Activated CD4-positive, alpha-beta memory T cell treated with anti-CD3 and anti-CD28 coated beads for 36 hours (primary cell): Measurements from ENCODE around the gene MBD3L3. TPM values are rescaled to one million over a fixed set of nuclear protein-coding genes. Genes with fewer than 3 reads are reported as not detected.
"Not testable (repeated sequence)": the region's sequence is repeated elsewhere in the genome, so short reads cannot be mapped to it uniquely, and the experiment has no call there.

Experiments
- CTCF ChIA-PET: fragments of 350-600 bp; sonication (Branson Sonifier 250); formaldehyde crosslinking; loops from one replicate; lab custom pipeline; 2021; ENCODE audit warnings: antibody characterized with exemption, inconsistent platforms; lab: Charles Lee
- POLR2A ChIA-PET: fragments of 350-600 bp; sonication (Branson Sonifier 250); formaldehyde crosslinking; loops from one replicate; lab custom pipeline; 2021; ENCODE audit warnings: antibody characterized with exemption; lab: Charles Lee
- DNase-seq: peaks from one replicate; pipeline ENCODE4 v3.0.0-alpha.2; 2020
- H3K27ac Mint-ChIP-seq: one replicate; pipeline ENCODE4 v1.8.0; 2021; ENCODE audit warnings: mixed read lengths
- H3K27me3 Mint-ChIP-seq: one replicate; pipeline ENCODE4 v1.8.0; 2021; ENCODE audit warnings: mixed read lengths
- H3K36me3 Mint-ChIP-seq: one replicate; pipeline ENCODE4 v1.8.0; 2021; ENCODE audit warnings: mixed read lengths
- H3K4me1 Mint-ChIP-seq: one replicate; pipeline ENCODE4 v1.8.0; 2021; ENCODE audit warnings: low read depth, mixed read lengths
- H3K4me3 Mint-ChIP-seq: one replicate; pipeline ENCODE4 v1.8.0; 2021; ENCODE audit warnings: mild to moderate bottlenecking, mixed read lengths
- H3K9me3 Mint-ChIP-seq: one replicate; pipeline ENCODE4 v1.8.0; 2021; ENCODE audit warnings: mixed read lengths
- intact Hi-C: fragments of 100-400 bp; cut with micrococcal nuclease; formaldehyde crosslinking; loops from one replicate; pipeline ENCODE4 v1.15.1; 2023
- total RNA-seq, 2 experiments: library from RNA; stranded (reverse); gene quantifications; one replicate each; pipeline ENCODE4 v1.2.3, GENCODE V29; 2021

Gene MBD3L3
- total RNA-seq: not detected

DNA sequence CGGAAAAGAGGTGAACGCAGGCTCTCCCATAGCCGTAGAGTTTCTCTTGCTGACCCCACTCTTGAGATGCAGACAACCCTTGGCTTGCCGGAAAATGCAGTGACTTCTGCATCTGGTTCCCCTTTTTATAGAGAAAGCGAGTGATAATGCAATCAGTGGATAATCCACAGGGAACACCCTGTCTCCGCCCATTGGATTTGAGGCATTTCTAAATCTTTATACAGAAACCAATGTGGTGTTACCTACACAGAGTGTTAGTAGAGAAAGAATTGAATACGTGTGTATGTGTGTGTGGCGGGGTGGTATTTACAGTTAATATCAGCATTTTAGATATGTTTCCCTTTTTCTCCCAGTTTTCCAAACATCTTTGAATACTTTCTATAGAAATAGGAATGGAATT, at the start of gene MBD3L3:
Gene MBD3L3, minus strand, starts transcription at position 101 of the 400 bp plus-strand sequence. Its CDS starts 71 bp downstream, at position 30.
- H3K4me3 Mint-ChIP-seq, CTCF ChIA-PET, H3K4me1 Mint-ChIP-seq, DNase-seq, H3K27ac Mint-ChIP-seq, intact Hi-C loops, H3K36me3 Mint-ChIP-seq, H3K9me3 Mint-ChIP-seq, POLR2A ChIA-PET, H3K27me3 Mint-ChIP-seq: not testable (repeated sequence)

DNA sequence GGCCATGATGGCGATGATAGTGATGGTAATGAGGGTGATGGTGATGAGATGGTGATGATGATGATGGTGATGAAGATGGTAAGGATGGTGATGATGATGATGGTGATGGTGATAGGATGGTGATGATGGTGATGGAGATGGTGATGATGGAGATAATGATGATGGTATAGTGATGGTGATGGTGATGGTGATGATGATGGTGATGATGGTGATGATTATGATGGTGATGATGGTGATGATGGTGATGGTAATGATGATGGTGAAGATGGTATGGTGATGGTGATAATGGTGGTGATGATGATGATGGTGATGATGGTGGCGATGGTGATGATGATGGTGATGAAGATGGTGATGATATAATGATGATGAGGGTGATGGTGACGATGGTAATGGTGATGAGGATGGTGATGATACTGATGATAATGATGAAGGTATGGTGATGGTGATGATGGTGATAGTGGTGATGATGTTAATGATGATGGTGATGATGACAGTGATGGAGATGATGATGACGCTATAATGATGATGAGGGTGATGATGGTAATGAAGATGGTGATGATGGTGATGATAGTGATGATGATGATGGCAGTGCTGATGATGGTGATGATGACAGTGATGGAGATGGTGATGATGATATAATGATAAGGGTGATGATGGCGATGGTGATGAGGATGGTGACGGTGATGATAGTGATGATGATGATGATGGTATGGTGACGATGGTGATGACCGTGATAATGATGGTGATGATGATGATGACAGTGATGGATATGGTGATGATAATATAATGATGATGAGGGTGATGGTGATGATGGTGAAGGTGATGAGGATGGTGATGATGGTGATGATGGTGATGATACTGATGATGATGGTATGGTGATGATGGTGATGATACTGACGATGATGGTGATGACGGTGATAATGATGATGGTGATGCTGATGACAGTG, 48.5 kb upstream of the MBD3L3 start:
- no peak for DNase-seq
- H3K4me3 Mint-ChIP-seq: no peak overlapping the region
- H3K27me3 Mint-ChIP-seq: peaks cover 3% of the 10 kb centered on the region
- peaks cover 3% of the 10 kb centered on the region for H3K4me1 Mint-ChIP-seq
- ChIA-PET POLR2A (no interaction called here), CTCF (no interaction called here)
- intact Hi-C loops: no loop called here
- no peaks in the 10 kb centered on the region for H3K9me3 Mint-ChIP-seq
- no peak overlapping the region for H3K27ac Mint-ChIP-seq
- no peaks in the 10 kb centered on the region for H3K36me3 Mint-ChIP-seq

DNA sequence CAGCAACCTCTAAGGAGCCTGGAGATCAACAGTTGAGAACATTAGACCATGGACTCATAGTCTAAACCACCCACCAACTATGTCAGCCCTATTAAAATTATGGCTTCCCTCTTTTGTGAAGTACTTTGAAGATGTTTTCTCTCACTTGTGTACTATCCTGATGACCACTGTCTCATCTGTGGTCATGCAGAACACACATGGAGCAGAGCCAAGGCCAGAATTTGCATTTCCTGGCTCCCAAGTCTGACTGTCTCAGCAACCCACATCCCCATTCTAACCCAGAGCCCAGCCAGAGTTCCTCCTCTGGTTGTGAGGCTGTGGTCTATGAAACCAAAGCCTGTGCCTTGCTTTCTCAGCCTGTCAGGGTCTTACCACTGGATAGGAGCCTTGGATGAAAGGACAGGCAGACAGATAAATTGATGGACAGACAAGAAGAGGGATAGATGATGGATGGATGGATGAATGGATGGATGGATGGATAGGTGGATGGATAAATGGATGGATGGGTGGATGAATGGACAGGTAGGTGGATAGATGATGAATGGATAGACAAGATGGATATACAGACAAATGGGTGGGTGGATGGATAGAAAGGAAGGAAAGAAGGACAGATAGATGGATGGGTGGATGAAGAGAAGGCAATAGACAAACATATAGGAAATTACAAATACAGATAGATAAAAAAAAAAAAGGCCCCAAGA, 46.4 kb upstream of the MBD3L3 start:
- no peaks in the 10 kb centered on the region for H3K9me3 Mint-ChIP-seq
- CTCF ChIA-PET: no interaction called here
- no peak overlapping the region for H3K27ac Mint-ChIP-seq
- no peaks in the 10 kb centered on the region for H3K36me3 Mint-ChIP-seq
- DNase-seq: no peak
- peaks cover 1% of the 10 kb centered on the region for H3K27me3 Mint-ChIP-seq
- intact Hi-C loops: no loop called here
- POLR2A ChIA-PET: no interaction called here
- H3K4me1 Mint-ChIP-seq: peaks cover 10% of the 10 kb centered on the region
- no peak overlapping the region for H3K4me3 Mint-ChIP-seq

DNA sequence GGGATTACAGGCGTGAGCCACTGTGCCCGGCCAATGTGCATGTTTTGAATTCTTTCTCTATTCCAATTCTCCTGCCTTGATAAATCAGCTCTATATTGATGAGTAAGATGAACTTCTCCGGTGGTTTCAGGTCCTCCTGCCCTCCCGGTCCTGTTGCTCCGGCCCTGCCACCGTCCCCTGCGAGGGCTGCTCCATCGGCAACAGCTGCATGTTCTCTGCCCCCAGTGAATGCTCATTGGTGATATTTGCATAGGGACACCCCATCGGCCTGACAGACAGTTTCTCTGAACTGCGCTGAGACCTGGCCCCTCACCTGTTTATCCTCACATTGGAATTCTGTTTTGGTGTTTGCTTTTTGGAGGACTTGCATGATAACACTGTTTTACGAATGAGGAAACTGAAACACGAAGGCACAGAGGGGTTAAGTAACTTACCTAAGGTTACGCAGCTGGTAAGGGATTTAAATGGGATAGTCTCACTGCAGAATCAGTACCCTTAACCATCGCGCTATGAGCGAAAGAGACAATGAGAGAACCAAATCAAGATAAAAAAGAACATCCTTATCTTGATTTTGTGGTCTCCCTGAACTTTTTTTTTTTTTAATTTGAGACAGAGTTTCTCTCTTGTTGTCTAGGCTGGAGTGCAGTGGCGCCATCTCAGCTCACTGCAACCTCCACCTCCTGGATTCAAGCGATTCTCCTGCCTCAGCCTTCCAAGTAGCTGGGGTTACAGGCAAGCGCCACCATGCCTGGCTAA, 43.2 kb upstream of the MBD3L3 start:
- Mint-ChIP-seq H3K9me3 (peaks cover 14% of the 10 kb centered on the region), H3K4me3 (peak overlapping the region; percentile 18), H3K27me3 (peaks cover 1% of the 10 kb centered on the region), H3K36me3 (peaks cover 2% of the 10 kb centered on the region), H3K27ac (no peak overlapping the region), H3K4me1 (peaks cover 21% of the 10 kb centered on the region)
- intact Hi-C loops: loop anchor here (1.0 kb wide), 1 partner anchor 240 kb away; no protein-coding TSS in a partner anchor
- ChIA-PET POLR2A (no interaction called here), CTCF (interaction anchor here (0.6 to 2.4 kb wide), 18 partner anchors 14 to 842 kb away, joined by 3 to 29 read pairs (median 4); partner anchors contain the start of genes TIMM44, TRAPPC5 and ZNF557)
- DNase-seq: no peak

DNA sequence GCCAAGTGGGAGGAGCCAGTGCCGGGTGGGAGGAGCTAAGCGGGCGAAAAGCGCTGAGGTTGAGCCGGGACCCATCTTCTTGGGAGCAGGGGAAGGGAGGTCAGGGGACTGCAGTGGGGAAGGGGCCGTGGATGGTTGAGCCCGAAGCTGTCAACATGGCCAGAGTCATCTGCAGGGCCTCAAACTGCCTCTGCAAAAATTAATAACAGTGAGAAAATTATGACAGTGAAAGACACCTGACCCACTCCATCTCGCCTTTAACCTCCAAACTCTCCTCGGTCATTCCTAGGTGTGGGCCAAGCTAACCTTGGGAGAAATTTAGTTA, 41.1 kb upstream of the MBD3L3 start:
- H3K27me3 Mint-ChIP-seq: peaks cover 1% of the 10 kb centered on the region
- CTCF ChIA-PET: interaction anchor here (0.6 to 2.2 kb wide), 13 partner anchors 30 to 903 kb away, joined by 3 to 27 read pairs (median 3); partner anchors contain the start of genes TRAPPC5 and ZNF557
- POLR2A ChIA-PET: interaction anchor here (0.7 to 2.4 kb wide), 5 partner anchors 16 to 294 kb away, joined by 3 to 9 read pairs (median 3); partner anchors contain the start of genes ARHGEF18 and ZNF557
- intact Hi-C loops: no loop called here
- peaks cover 14% of the 10 kb centered on the region for H3K36me3 Mint-ChIP-seq
- H3K4me3 Mint-ChIP-seq: peak overlapping the region; percentile 89
- peaks cover 21% of the 10 kb centered on the region for H3K4me1 Mint-ChIP-seq
- H3K9me3 Mint-ChIP-seq: peaks cover 33% of the 10 kb centered on the region
- no peak for DNase-seq
- peak overlapping the region; percentile 92 for H3K27ac Mint-ChIP-seq

DNA sequence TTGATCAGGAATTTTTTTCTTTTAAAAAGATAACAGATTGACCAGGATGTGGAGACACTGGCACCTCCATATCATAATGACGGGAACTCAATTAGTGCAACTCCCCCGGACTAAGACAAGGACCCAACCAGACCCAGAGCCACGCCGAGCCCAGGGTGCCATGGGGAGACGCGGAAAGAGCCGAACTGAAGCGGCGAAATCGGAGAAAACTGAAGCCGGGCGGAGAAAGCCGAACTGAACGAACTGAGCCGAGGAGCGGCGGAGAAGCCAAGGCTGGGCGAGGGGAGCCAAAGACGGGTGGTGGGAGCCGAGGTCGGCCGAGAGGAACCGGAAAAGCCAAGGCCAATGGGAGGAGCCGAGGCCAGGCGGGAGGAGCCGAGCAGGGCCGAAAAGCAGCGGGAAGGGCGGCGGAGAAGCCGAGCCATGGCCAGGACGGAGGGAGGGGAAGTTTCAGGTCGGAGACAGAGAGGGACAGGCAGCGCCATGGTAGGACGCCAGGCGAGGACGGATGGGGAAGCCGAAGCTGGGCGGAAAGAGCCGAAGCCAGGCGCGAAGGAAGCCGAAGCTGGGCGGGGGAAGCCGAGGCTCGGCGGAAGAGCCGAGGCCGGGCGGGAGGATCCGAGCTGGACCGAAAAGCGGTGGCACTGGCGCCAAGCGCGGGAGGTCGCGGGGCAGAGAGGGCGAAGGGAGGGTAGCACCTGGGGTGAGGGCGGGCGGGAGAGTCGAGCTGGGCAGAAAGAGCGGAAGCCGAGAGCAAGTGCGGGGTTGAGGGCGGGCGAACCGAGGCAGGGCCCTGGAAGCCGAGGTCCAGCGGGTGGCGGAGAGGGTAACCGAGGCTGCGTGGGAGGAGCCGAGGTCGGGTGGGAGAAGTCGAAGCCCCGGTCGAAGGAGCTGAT, 40.5 kb upstream of the MBD3L3 start:
- POLR2A ChIA-PET: interaction anchor here (0.6 to 2.4 kb wide), 6 partner anchors 15 to 295 kb away, joined by 3 to 9 read pairs (median 3); partner anchors contain the start of genes ARHGEF18 and ZNF557
- peaks cover 21% of the 10 kb centered on the region for H3K4me1 Mint-ChIP-seq
- intact Hi-C loops: no loop called here
- CTCF ChIA-PET: interaction anchor here (0.6 to 2.2 kb wide), 13 partner anchors 30 to 903 kb away, joined by 3 to 27 read pairs (median 3); partner anchors contain the start of genes TRAPPC5 and ZNF557
- peaks cover 1% of the 10 kb centered on the region for H3K27me3 Mint-ChIP-seq
- H3K4me3 Mint-ChIP-seq: peak overlapping the region; percentile 89
- peaks cover 35% of the 10 kb centered on the region for H3K9me3 Mint-ChIP-seq
- peak overlapping the region; percentile 92 for H3K27ac Mint-ChIP-seq
- peaks cover 14% of the 10 kb centered on the region for H3K36me3 Mint-ChIP-seq
- DNase-seq: peak; percentile 91

DNA sequence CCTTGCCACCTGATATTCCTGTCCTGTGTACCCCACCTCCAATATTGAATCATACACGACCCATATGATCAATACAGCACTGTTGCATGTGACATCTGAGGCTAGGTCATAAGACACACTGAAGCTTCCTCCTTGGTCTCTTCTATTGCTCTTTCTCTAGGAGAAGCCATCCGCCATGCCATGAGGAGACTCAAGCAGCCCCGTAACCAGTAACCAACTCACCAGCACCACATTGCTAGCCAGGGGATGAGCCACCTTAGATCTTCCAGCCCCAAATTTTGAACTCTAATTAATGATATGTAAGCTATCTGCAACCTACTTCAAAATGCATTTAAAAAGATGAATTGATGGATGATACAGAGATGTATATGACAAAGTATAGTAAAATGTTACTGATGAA, 39.6 kb upstream of the MBD3L3 start:
- ChIA-PET POLR2A (interaction anchor here (0.6 kb wide), 1 partner anchor 240 kb away, joined by 3 read pairs; no protein-coding TSS in a partner anchor), CTCF (no interaction called here)
- DNase-seq: no peak
- peaks cover 39% of the 10 kb centered on the region for H3K9me3 Mint-ChIP-seq
- intact Hi-C loops: no loop called here
- H3K4me1 Mint-ChIP-seq: peaks cover 21% of the 10 kb centered on the region
- H3K36me3 Mint-ChIP-seq: peaks cover 16% of the 10 kb centered on the region
- H3K27me3 Mint-ChIP-seq: peaks cover 1% of the 10 kb centered on the region
- peak overlapping the region; percentile 92 for H3K27ac Mint-ChIP-seq
- H3K4me3 Mint-ChIP-seq: peak overlapping the region; percentile 89

DNA sequence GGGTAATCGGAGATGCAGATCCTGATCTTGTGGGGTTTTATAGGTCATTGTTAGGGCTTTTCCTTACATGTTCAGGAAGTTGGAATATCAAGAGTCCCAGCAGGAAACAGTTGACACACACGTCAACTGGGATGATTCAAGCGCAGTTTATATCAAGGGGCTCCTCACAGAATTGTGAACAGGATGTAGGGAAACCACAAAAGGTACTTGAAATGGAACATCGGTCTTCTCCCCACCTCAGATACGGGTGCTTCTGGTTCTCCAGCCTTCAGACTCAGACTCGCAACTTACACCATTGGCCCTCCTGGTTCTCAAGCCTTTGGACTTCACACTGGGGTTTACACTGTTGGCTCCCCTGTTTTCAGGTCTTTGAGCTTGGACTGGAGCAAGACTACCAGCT, 30.5 kb upstream of the MBD3L3 start:
- Mint-ChIP-seq H3K27ac (no peak overlapping the region), H3K4me3 (no peak overlapping the region), H3K9me3 (peaks cover 73% of the 10 kb centered on the region), H3K4me1 (no peaks in the 10 kb centered on the region), H3K27me3 (no peaks in the 10 kb centered on the region), H3K36me3 (peaks cover 54% of the 10 kb centered on the region)
- CTCF ChIA-PET: no interaction called here
- intact Hi-C loops: no loop called here
- POLR2A ChIA-PET: no interaction called here
- no peak for DNase-seq

DNA sequence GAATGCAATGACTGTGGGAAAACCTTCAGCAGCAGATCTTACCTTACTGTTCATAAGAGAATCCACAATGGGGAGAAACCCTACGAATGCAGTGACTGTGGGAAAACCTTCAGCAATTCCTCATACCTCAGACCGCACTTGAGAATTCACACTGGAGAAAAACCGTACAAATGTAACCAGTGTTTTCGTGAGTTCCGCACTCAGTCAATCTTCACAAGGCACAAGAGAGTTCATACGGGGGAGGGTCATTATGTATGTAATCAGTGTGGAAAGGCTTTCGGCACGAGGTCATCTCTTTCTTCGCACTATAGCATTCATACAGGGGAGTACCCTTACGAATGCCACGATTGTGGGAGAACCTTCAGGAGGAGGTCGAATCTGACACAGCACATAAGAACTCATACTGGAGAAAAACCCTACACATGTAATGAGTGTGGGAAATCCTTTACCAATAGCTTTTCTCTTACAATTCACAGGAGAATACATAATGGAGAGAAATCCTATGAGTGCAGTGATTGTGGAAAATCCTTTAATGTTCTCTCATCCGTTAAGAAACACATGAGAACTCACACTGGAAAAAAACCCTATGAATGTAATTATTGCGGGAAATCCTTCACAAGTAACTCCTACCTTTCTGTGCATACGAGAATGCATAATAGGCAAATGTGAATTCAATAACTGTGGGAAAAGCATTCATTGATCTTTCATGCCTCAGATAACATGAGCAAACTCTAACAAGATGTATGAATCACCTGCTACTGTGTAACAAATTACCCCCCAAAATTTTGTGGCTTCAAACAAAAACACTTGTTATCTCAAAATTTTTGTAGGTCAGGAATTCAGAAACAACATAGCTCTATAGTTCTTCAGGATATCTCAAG, 24.8 kb upstream of the MBD3L3 start:
- Mint-ChIP-seq H3K27ac (peak overlapping the region; percentile 35), H3K4me1 (no peaks in the 10 kb centered on the region), H3K4me3 (peak overlapping the region; percentile 6), H3K9me3 (peaks cover 85% of the 10 kb centered on the region), H3K36me3 (peaks cover 85% of the 10 kb centered on the region), H3K27me3 (no peaks in the 10 kb centered on the region)
- DNase-seq: no peak
- ChIA-PET CTCF (interaction anchor here (0.6 kb wide), 1 partner anchor 662 kb away, joined by 3 read pairs; no protein-coding TSS in a partner anchor), POLR2A (interaction anchor here (0.9 kb wide), 1 partner anchor 16 kb away, joined by 3 read pairs; no protein-coding TSS in a partner anchor)
- intact Hi-C loops: no loop called here

DNA sequence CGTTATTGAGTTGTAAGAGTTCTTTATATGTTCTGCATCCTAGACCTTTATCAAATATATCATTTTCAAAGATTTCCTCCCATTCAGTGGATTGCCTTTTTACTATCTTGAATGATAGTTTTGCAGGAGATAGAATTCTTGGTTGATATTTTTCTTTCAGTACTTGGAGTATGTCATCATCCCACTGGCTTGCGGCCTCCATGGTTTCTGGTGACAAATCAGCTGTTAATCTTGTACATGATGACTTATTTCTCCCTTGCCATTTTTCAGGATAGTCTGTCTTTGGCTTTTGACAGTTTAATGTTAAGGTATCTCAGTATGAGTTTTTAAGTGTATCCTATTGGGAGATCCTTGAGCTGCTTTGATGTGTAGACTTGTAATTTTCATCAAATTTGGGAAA, 19.5 kb upstream of the MBD3L3 start:
- H3K36me3 Mint-ChIP-seq: peaks cover 94% of the 10 kb centered on the region
- no peaks in the 10 kb centered on the region for H3K27me3 Mint-ChIP-seq
- intact Hi-C loops: no loop called here
- no peaks in the 10 kb centered on the region for H3K4me1 Mint-ChIP-seq
- ChIA-PET POLR2A (interaction anchor here (0.6 kb wide), 1 partner anchor 1686 kb away, joined by 3 read pairs; no protein-coding TSS in a partner anchor), CTCF (interaction anchor here (0.5 to 0.6 kb wide), 2 partner anchors 24 to 152 kb away, joined by 3 to 4 read pairs; no protein-coding TSS in a partner anchor)
- H3K9me3 Mint-ChIP-seq: peaks cover 67% of the 10 kb centered on the region
- no peak for DNase-seq
- H3K27ac Mint-ChIP-seq: no peak overlapping the region
- no peak overlapping the region for H3K4me3 Mint-ChIP-seq
